AG04449 (cell line): Measurements from ENCODE around the gene SRSF3.

ENCODE experiments used
- CTCF ChIA-PET: fragments of 350-600 bp; formaldehyde crosslinking; extraction: SDS; loops from one replicate; lab custom pipeline; 2021; ENCODE audit warnings: antibody characterized with exemption; lab: Yijun Ruan, JAX
- POLR2A ChIA-PET: fragments of 400-600, 350-600 bp; formaldehyde crosslinking; extraction: SDS; loops from one replicate; lab custom pipeline; 2020; ENCODE audit warnings: antibody characterized with exemption, inconsistent platforms; lab: Yijun Ruan, JAX
- DNase-seq: peaks from one replicate; pipeline ENCODE4 v3.0.0-alpha.2; 2010; ENCODE audit warnings: low read depth, low spot score
- H3K4me3 ChIP-seq: 2 replicates; pipeline ENCODE4 v1.5.1; 2011; ENCODE audit warnings: low read depth, mild to moderate bottlenecking, control low read depth, low read length
- TF ChIP-seq, protein P1 (sequence below): IDR thresholded peaks from one replicate; pipeline ENCODE4 v1.5.1; 2011; ENCODE audit warnings: mild to moderate bottlenecking, moderate library complexity, low read length, control low read depth, inconsistent platforms; ENCODE audit not compliant: insufficient read depth; ENCODE audit errors: missing control alignments

Gene SRSF3

DNA sequence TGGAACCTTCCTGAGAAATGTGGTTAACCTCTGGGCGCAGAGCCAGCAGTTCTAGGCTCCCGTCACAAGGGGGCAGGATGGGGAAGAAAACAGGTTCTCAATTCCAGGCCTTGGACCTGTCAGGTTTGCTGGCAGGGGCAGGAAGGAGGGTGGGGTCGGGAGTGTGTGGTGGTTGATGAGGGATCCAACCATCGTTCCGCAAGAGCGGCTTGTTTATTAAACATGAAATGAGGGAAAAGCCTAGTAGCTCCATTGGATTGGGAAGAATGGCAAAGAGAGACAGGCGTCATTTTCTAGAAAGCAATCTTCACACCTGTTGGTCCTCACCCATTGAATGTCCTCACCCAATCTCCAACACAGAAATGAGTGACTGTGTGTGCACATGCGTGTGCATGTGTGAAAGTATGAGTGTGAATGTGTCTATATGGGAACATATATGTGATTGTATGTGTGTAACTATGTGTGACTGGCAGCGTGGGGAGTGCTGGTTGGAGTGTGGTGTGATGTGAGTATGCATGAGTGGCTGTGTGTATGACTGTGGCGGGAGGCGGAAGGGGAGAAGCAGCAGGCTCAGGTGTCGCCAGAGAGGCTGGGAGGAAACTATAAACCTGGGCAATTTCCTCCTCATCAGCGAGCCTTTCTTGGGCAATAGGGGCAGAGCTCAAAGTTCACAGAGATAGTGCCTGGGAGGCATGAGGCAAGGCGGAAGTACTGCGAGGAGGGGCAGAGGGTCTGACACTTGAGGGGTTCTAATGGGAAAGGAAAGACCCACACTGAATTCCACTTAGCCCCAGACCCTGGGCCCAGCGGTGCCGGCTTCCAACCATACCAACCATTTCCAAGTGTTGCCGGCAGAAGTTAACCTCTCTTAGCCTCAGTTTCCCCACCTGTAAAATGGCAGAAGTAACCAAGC is 29.6 kb downstream of the SRSF3 start:
- DNase-seq: no peak
- TF ChIP-seq, protein P1, sequence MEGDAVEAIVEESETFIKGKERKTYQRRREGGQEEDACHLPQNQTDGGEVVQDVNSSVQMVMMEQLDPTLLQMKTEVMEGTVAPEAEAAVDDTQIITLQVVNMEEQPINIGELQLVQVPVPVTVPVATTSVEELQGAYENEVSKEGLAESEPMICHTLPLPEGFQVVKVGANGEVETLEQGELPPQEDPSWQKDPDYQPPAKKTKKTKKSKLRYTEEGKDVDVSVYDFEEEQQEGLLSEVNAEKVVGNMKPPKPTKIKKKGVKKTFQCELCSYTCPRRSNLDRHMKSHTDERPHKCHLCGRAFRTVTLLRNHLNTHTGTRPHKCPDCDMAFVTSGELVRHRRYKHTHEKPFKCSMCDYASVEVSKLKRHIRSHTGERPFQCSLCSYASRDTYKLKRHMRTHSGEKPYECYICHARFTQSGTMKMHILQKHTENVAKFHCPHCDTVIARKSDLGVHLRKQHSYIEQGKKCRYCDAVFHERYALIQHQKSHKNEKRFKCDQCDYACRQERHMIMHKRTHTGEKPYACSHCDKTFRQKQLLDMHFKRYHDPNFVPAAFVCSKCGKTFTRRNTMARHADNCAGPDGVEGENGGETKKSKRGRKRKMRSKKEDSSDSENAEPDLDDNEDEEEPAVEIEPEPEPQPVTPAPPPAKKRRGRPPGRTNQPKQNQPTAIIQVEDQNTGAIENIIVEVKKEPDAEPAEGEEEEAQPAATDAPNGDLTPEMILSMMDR: peak; percentile 87
- CTCF ChIA-PET: interaction anchor here (0.6 to 4.5 kb wide), 39 partner anchors 9 to 280 kb away, joined by 3 to 118 read pairs (median 6); partner anchors contain the start of genes C6orf89, CDKN1A and RAB44
- POLR2A ChIA-PET: interaction anchor here (2.2 kb wide), 1 partner anchor 55 kb away, joined by 19 read pairs; the partner anchor contains the start of gene CDKN1A
- H3K4me3 ChIP-seq: no peak overlapping the region

- H3K4me3 ChIP-seq: no peak overlapping the region
- TF ChIP-seq, protein P1: no peak
- no peak for DNase-seq
- ChIA-PET POLR2A (interaction anchor here (1.1 to 2.2 kb wide), 3 partner anchors 55 to 66 kb away, joined by 4 to 19 read pairs (median 5); partner anchors contain the start of gene CDKN1A), CTCF (interaction anchor here (1.0 to 4.5 kb wide), 29 partner anchors 8 to 280 kb away, joined by 3 to 118 read pairs (median 7); partner anchors contain the start of genes C6orf89 and CDKN1A)
Measured at GRCh38 chr6:36624461-36625157, 30.4 kb downstream of the SRSF3 start.

GRCh38 chr6:36625158-36625919 is 31.2 kb downstream of the SRSF3 start:
- no peak overlapping the region for H3K4me3 ChIP-seq
- ChIA-PET POLR2A (interaction anchor here (1.1 to 2.2 kb wide), 3 partner anchors 54 to 66 kb away, joined by 4 to 19 read pairs (median 5); partner anchors contain the start of gene CDKN1A), CTCF (interaction anchor here (1.0 to 4.5 kb wide), 16 partner anchors 8 to 260 kb away, joined by 3 to 118 read pairs (median 17); partner anchors contain the start of genes C6orf89 and CDKN1A)
- no peak for DNase-seq
- TF ChIP-seq, protein P1: no peak

DNA sequence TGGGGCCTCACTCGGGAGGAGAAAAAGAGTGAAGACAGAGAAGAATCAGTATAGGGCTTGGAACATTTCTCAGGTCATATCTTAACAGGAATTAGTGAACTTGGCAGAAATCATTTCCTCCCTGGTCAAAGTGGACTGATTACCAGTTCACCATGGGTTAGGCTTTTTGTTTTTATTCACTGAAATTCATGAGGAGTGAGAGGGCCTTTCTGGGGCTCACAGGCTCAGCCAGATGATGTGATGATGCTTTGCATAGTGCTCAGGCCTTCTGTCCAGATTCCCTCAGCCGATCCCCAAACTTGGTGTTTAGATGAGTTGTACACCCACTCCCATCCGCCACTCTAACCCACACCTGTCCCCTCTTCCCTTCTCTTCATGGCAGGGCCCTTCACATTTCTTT is 32.5 kb downstream of the SRSF3 start:
- no peak overlapping the region for H3K4me3 ChIP-seq
- CTCF ChIA-PET: interaction anchor here (4.0 to 4.5 kb wide), 4 partner anchors 11 to 135 kb away, joined by 19 to 118 read pairs (median 43); no protein-coding TSS in a partner anchor
- TF ChIP-seq, protein P1: no peak
- POLR2A ChIA-PET: no interaction called here
- DNase-seq: no peak

- TF ChIP-seq, protein P1: no peak
- ChIA-PET CTCF (interaction anchor here (2.0 to 2.2 kb wide), 2 partner anchors 12 to 132 kb away, joined by 6 to 12 read pairs; no protein-coding TSS in a partner anchor), POLR2A (no interaction called here)
- H3K4me3 ChIP-seq: no peak overlapping the region
- DNase-seq: no peak
Measured at GRCh38 chr6:36627141-36627540, 33.0 kb downstream of the SRSF3 start.
